ENCODE results near the gene NPDC1. TPM values are rescaled to one million over a fixed set of nuclear protein-coding genes. Genes with fewer than 3 reads are reported as not detected.

The NPDC1 gene
- total RNA-seq, 2 experiments from 2014 or later, result 35.5 to 41.4 TPM

DNA sequence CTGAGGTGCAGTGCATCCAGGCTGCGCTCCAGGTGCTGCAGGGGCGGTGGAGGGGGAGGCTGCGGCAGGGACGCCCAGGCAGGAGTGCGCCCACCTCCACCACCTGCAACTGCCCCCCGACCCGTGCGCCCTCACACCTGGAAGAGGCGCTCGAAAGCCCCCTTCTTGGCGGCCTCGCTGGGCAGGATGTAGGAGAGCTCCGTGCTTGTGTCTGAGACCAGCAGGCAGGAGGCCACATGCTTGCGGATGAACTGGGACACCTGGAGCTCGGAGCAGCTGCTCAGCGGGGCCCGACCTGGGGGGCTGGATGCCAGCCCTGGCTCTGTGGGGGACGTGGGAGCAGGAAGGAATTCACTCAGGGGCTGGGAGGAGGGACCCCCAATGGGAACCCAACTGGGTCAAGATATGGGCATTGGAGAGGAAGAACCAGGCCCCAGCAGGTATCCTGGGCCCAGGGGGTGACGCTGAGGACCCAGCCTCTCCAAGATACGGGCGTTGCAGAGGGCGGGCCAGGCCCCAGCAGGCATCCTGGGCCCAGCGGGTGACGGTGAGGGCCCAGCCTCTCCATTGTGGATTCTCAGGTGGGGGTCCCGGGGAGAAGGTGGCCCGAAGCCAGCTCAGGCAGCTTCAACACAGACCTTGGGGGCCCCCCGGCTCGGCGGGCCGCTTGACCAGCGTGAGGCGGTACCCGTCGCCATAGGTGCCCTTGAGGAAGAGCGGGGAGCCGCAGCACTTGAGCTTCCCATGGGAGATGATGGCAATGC, 31.0 kb downstream of the NPDC1 start:
- ChIA-PET CTCF (interaction anchor here (2.0 to 8.6 kb wide), 2 partner anchors 14 to 20 kb away, joined by 6 to 59 read pairs; partner anchors contain the start of genes ABCA2 and FUT7), POLR2A (no interaction called here)
- no peak for DNase-seq
- no peaks in the 10 kb centered on the region for H3K27me3 Mint-ChIP-seq
- no peaks in the 10 kb centered on the region for H3K9me3 Mint-ChIP-seq
- no peak overlapping the region for H3K4me3 Mint-ChIP-seq
- H3K36me3 Mint-ChIP-seq (ENCODE audit: low read depth), result peaks cover 9% of the 10 kb centered on the region
- no peaks in the 10 kb centered on the region for H3K4me1 Mint-ChIP-seq
- no peak overlapping the region for H3K27ac Mint-ChIP-seq

DNA sequence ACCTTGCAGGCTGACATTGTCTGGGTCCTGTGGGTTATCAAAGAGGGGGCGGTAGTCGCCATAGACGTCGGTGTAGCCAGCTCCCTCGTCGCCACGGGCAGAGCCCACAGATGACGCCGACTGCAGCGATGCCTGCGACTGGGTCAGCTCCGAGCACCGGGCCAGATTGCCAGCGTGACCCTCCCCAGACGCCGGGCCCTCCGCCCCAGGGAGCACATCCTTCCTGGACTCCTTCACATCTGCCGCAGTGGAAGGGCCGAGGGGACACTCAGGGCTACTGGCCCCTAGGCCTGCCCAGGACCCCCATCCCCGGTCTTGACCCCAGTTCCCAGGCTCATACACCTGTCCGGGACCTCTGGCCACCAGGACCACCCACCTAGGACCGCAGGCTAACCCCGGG, 31.8 kb downstream of the NPDC1 start:
- H3K27ac Mint-ChIP-seq, result no peak overlapping the region
- no peaks in the 10 kb centered on the region for H3K4me1 Mint-ChIP-seq
- CTCF ChIA-PET, result interaction anchor here (0.5 to 8.6 kb wide), 3 partner anchors 15 to 270 kb away, joined by 3 to 59 read pairs (median 3); partner anchors contain the start of genes ABCA2 and FUT7
- no peaks in the 10 kb centered on the region for H3K9me3 Mint-ChIP-seq
- no peaks in the 10 kb centered on the region for H3K27me3 Mint-ChIP-seq
- no peak overlapping the region for H3K4me3 Mint-ChIP-seq
- POLR2A ChIA-PET, result no interaction called here
- peaks cover 9% of the 10 kb centered on the region for H3K36me3 Mint-ChIP-seq (ENCODE audit: low read depth)
- DNase-seq, result no peak

DNA sequence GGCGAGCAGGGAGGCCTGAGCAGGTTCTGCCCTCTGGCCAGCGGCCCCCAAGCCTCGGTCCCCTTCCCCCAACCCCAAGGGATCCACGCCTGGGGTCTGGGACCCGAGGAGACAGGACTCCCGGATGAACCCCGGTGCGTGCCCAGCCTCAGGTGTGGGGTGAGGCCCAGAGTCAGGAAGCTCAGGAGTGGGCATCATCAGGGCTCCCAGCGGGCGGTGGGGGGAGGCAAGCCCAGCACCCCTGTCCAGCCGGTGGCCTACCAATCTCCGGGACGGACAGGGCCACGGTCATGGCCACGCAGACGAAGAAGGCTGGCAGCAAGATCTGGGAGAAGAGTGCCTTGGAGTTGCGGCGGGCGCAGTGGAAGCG, 32.4 kb downstream of the NPDC1 start:
- H3K27ac Mint-ChIP-seq, result no peak overlapping the region
- no peaks in the 10 kb centered on the region for H3K4me1 Mint-ChIP-seq
- DNase-seq, result no peak
- peaks cover 9% of the 10 kb centered on the region for H3K36me3 Mint-ChIP-seq (ENCODE audit: low read depth)
- no peak overlapping the region for H3K4me3 Mint-ChIP-seq
- no peaks in the 10 kb centered on the region for H3K27me3 Mint-ChIP-seq
- H3K9me3 Mint-ChIP-seq, result no peaks in the 10 kb centered on the region
- CTCF ChIA-PET, result interaction anchor here (0.9 to 8.6 kb wide), 2 partner anchors 16 to 21 kb away, joined by 3 to 59 read pairs; partner anchors contain the start of genes ABCA2 and FUT7
- POLR2A ChIA-PET, result no interaction called here

DNA sequence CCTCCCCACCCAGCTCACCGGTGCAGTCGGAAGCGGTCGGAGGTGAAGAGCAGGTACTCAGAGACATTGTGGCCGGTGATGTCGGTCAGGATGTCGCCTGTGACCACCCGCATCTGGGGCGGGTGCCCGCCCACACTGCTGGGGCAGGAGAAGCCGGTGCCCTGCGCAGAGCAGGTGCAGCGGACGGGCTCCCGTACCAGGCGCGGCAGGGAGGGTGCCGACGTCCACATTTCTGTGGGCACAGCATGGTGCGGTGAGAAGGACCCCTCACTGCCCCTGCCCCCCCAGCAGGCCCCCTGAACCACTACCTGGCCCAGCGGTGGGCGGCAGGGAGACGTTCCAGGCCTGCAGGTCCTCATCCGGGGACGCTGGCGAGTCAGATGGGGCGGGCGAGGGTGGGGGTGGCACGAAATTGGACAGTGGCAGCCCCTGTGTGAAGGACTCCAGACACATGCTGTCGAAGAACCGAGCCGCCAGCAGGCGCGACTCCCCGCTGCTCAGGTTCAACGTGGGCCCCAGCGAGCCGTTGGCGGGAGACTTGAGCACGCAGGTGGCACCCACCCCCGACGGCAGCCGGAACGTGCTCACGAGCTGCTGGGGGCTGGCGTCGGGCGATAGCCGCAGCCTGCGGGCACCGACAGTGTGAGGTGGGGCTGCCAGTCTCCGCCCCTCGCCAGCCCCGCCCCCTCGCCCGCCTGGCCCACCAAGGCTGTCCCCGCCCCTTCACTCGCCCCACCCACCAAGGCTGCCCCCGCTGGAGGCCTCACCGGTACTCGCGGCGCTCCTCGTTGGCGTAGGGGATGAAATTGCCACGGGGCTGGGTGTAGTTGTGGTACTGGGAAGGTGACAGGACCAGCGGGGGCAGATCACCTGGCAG, 33.0 kb downstream of the NPDC1 start:
- Mint-ChIP-seq H3K9me3 (no peaks in the 10 kb centered on the region), H3K27ac (no peak overlapping the region), H3K27me3 (no peaks in the 10 kb centered on the region), H3K4me1 (no peaks in the 10 kb centered on the region), H3K4me3 (no peak overlapping the region), H3K36me3 (ENCODE audit: low read depth) (peaks cover 9% of the 10 kb centered on the region)
- POLR2A ChIA-PET, result no interaction called here
- CTCF ChIA-PET, result interaction anchor here (0.9 kb wide), 1 partner anchor 22 kb away, joined by 3 read pairs; no protein-coding TSS in a partner anchor
- DNase-seq, result no peak

DNA sequence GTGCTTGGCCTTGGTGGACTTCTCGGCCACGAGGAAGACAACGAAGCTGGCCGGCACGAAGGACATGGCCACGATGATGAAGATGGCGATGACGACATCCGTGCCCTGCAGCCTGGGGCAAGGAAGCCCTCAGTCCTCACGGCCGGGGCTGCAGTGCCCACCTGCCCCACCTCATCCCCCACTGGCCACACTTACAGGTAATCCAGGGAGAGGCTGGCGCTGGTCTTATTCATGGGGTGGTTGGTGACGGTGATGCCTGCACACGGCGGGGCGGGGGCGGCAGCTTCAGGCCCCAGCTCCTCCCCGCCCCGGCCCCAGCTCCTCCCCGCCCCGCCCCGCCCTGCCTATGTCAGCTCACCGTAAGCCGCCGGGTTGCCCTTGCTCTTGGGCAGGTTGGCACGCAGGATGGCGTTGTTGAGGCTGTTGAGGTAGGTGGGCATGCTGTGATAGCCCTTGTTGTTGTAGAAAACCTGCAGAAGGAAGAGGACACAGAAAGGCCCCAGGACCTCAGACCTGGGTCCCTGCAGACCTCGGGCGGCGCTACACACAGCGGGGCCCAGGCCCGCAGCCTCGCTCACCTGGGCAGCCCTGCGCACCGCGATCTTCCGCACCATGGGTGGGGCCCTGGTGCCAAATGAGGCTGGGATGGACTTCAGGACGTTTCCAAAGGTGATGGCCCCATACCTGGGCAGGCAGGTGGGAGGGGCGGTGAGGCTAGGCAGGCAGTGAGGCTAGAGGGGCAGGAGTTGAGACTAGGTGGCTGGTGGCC, 33.9 kb downstream of the NPDC1 start:
- DNase-seq, result no peak
- no peaks in the 10 kb centered on the region for H3K9me3 Mint-ChIP-seq
- H3K36me3 Mint-ChIP-seq (ENCODE audit: low read depth), result peaks cover 9% of the 10 kb centered on the region
- H3K27me3 Mint-ChIP-seq, result no peaks in the 10 kb centered on the region
- ChIA-PET POLR2A (no interaction called here), CTCF (interaction anchor here (1.0 kb wide), 1 partner anchor 18 kb away, joined by 4 read pairs; no protein-coding TSS in a partner anchor)
- no peak overlapping the region for H3K4me3 Mint-ChIP-seq
- no peaks in the 10 kb centered on the region for H3K4me1 Mint-ChIP-seq
- no peak overlapping the region for H3K27ac Mint-ChIP-seq

DNA sequence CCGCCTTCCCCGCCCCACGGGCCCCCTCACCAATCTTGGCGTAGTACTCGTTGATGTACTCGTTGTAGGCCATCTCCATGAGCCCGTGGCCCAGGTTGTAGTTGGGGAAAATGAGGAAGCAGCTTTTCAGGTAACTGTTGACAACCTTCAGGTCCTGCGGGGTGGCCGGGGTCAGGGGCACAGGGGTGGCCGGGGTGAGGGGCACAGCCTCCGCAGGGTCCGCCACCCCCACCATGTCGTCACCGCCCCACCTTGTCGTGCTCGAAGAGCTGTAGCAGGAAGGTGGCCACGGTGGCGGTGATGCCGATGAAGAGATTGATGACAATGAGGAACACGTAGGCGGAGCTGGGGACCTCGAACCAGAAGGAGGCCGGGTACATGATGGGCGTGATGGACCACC, 34.8 kb downstream of the NPDC1 start:
- no peaks in the 10 kb centered on the region for H3K9me3 Mint-ChIP-seq
- no peaks in the 10 kb centered on the region for H3K4me1 Mint-ChIP-seq
- POLR2A ChIA-PET, result no interaction called here
- no peak overlapping the region for H3K27ac Mint-ChIP-seq
- CTCF ChIA-PET, result interaction anchor here (1.0 kb wide), 1 partner anchor 19 kb away, joined by 4 read pairs; no protein-coding TSS in a partner anchor
- DNase-seq, result no peak
- H3K36me3 Mint-ChIP-seq (ENCODE audit: low read depth), result peaks cover 6% of the 10 kb centered on the region
- H3K27me3 Mint-ChIP-seq, result no peaks in the 10 kb centered on the region
- H3K4me3 Mint-ChIP-seq, result no peak overlapping the region

DNA sequence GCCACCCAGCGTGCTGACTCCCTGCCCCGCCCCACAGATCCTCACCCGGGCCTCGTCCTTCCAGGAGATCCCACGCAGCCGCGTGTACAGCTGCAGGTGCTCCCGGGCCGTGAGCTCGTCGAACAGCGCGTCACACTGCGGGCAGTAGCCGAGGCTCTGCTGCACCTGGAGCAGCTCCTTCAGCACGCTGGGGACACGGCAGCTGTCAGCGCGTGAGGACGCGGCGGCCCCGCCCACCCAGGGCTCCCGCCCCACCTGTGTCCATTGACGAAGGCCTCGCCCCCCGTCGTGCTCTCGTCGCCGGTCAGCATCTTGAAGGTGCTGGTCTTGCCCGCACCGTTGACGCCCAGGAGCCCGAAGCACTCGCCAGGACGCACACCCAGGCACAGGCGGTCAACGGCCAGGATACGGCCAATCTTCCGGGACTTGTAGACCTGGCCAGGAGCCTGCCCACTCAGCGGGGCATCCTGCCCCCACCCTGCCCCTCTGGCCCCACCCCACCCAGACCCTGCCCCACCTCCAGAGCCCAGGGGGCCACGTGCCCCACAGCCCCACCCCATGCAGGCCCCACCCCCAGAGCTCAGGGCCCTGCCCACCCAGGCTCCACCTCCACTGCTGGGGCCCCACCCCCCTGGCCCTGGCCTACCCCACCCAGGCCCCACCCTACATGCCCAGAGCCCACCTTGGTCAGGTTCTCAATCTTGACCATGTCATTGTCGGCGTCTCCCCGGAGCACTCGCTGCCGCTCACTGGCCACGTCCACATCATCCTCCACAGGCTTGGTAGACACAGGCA, 35.8 kb downstream of the NPDC1 start:
- peaks cover 6% of the 10 kb centered on the region for H3K36me3 Mint-ChIP-seq (ENCODE audit: low read depth)
- H3K27me3 Mint-ChIP-seq, result no peaks in the 10 kb centered on the region
- no peaks in the 10 kb centered on the region for H3K9me3 Mint-ChIP-seq
- POLR2A ChIA-PET, result no interaction called here
- H3K27ac Mint-ChIP-seq, result no peak overlapping the region
- H3K4me3 Mint-ChIP-seq, result no peak overlapping the region
- CTCF ChIA-PET, result interaction anchor here (0.8 to 1.2 kb wide), 2 partner anchors 19 to 25 kb away, joined by 3 to 6 read pairs; no protein-coding TSS in a partner anchor
- H3K4me1 Mint-ChIP-seq, result no peaks in the 10 kb centered on the region
- DNase-seq, result no peak

DNA sequence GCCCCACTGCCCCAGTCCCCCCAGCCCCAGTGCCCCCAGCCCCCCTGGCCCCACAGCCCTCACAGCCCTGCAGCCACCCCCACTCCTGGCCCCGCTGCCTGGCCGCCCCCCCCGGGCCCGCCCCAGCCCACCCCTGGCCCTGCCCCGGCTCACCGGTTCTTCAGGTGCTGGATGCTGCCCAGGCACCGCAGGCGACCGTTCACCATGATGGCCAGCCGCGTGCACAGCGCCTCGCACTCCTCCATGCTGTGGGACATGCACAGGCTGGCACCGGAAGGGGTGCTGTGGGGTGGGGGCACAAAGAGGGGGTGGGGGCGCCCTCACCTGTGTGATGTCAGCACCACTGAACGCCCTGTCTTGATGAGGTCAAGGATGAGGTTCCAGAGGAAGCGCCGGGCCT, 36.8 kb downstream of the NPDC1 start:
- H3K27me3 Mint-ChIP-seq, result no peaks in the 10 kb centered on the region
- no peaks in the 10 kb centered on the region for H3K9me3 Mint-ChIP-seq
- CTCF ChIA-PET, result interaction anchor here (0.8 to 1.2 kb wide), 2 partner anchors 20 to 26 kb away, joined by 3 to 6 read pairs; no protein-coding TSS in a partner anchor
- no peak for DNase-seq
- POLR2A ChIA-PET, result no interaction called here
- H3K36me3 Mint-ChIP-seq (ENCODE audit: low read depth), result peaks cover 6% of the 10 kb centered on the region
- no peak overlapping the region for H3K27ac Mint-ChIP-seq
- H3K4me3 Mint-ChIP-seq, result no peak overlapping the region
- H3K4me1 Mint-ChIP-seq, result no peaks in the 10 kb centered on the region

DNA sequence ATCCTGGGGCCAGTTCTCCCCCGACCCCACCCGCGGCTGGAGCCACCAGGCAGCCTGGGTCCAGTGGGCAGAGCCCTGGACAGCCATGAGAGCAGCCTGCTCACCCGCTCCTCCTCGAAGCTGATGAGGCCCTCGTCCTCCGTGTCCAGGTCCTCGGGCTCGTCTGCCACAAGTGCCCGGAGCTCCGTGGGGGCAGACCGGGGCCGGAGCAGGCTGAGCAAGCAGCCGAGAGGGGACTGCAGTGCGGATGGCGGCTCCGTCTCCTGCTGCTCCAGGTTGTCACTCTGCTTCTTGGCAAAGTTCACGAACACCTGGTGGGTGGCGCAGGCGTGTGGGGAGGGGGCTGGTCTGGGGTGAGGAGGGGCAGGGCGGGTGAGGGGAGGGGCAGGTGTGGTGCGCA, 37.7 kb downstream of the NPDC1 start:
- Mint-ChIP-seq H3K4me3 (no peak overlapping the region), H3K27me3 (no peaks in the 10 kb centered on the region), H3K27ac (no peak overlapping the region), H3K9me3 (no peaks in the 10 kb centered on the region), H3K36me3 (ENCODE audit: low read depth) (peaks cover 6% of the 10 kb centered on the region), H3K4me1 (no peaks in the 10 kb centered on the region)
- no peak for DNase-seq
- CTCF ChIA-PET, result interaction anchor here (1.3 kb wide), 1 partner anchor 38 kb away, joined by 3 read pairs; the partner anchor contains the start of gene NPDC1
- POLR2A ChIA-PET, result no interaction called here

DNA sequence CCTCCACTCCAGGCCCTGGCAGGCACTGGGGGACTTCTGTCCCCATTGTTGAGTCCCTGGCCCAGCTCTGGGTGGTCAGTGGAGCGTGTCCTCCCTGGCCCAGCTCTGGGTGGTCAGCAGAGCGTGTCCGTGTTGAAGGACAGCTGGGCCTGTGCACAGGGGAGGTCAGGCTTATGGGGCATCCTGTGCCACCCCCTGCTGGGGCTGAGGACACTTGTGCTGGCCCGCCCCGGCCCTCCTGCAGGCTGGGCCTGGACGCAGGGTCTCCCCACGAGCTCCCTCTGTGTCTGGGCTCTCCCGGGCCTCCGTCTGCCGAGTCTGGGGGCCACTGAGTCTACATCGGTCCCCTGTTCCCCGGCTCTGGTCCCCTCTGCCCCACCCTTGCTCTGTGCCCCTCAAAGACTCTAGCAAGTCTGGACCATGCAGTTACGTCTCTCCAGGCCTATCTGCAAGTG, 38.1 kb downstream of the NPDC1 start:
- ChIA-PET POLR2A (no interaction called here), CTCF (interaction anchor here (1.0 to 1.3 kb wide), 2 partner anchors 28 to 39 kb away, joined by 3 read pairs; partner anchors contain the start of gene NPDC1)
- Mint-ChIP-seq H3K36me3 (ENCODE audit: low read depth) (peaks cover 6% of the 10 kb centered on the region), H3K27ac (no peak overlapping the region), H3K9me3 (no peaks in the 10 kb centered on the region), H3K27me3 (no peaks in the 10 kb centered on the region), H3K4me3 (no peak overlapping the region), H3K4me1 (no peaks in the 10 kb centered on the region)
- DNase-seq, result no peak

DNA sequence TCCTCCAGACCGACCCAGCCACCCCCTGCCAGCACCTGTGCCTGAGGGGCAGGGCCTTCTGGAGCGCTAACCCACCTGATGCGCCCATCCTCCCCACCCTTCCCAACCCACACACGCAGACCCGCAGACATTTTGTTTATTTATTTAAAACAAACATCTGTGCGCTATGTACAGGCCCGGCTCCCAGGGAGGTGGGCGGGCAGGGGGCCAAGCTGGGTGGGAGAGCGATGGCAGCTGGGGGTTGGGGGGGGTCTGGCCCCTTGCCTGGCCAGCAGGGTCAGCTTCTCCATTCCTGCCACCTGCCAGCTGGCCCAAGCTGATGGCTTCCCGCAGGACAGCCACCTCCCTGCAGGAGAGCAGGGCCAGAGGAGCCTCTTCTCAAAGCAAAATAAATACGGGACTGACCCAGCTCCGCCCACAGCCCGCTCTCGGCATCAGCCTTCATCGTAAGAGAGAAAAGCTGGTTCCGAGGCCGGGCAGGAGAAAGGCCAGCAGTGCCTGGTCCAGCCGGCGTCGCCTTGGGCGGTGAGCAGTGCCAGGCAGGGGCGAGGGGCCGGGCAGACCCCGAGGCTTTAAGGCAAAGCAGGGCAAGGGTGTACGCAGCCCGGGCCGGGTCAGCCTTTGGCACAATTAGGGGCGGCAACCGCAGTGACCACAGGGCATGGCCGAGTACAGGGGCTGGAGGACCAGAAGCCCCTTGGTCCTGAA, 38.7 kb downstream of the NPDC1 start:
- POLR2A ChIA-PET, result no interaction called here
- no peak for DNase-seq
- H3K27ac Mint-ChIP-seq, result no peak overlapping the region
- no peaks in the 10 kb centered on the region for H3K4me1 Mint-ChIP-seq
- CTCF ChIA-PET, result interaction anchor here (1.0 to 1.3 kb wide), 2 partner anchors 28 to 39 kb away, joined by 3 read pairs; partner anchors contain the start of gene NPDC1
- H3K27me3 Mint-ChIP-seq, result no peaks in the 10 kb centered on the region
- H3K36me3 Mint-ChIP-seq (ENCODE audit: low read depth), result peaks cover 6% of the 10 kb centered on the region
- H3K9me3 Mint-ChIP-seq, result no peaks in the 10 kb centered on the region
- H3K4me3 Mint-ChIP-seq, result no peak overlapping the region

All from activated CD4-positive, alpha-beta T cell treated with anti-CD3 and anti-CD28 coated beads, Interleukin-2, amount 10 ng/mL, durations not matched to agents 7 days and 5 days (primary cell).